ENCODE measurements around the gene UHMK1.

- TF ChIP-seq POLR2AphosphoS5 (IDR thresholded peaks at IDR 0.05; ENCODE audit: borderline replicate concordance, low read depth, low read length) = no peak
- TF ChIP-seq EZH2 (IDR thresholded peaks at IDR 0.05) = no peak
Observed at GRCh38 chr1:162463021-162463420, 34.6 kb upstream of the UHMK1 start.

Measured in SK-N-MC (cell line).